Stomach (tissue), 9 donors: ENCODE results near the gene NEDD4. TPM values are rescaled to one million over a fixed set of nuclear protein-coding genes. Genes with fewer than 3 reads are reported as not detected.
"Not testable (repeated sequence)": the region's sequence is repeated elsewhere in the genome, so short reads cannot be mapped to it uniquely, and the experiment has no call there.

Experiments used
- DNase-seq, 2 donors: peaks; one replicate each; pipeline versions ENCODE4 v3.0.0 to v3.0.0-alpha.2; 2013 to 2019
- H3K27ac ChIP-seq, 5 donors: fragments of 200-600 bp in 4 of 5; sonication (generic) in 4 of 5; one replicate each; pipeline ENCODE4 v1.5.1; 2013 to 2019; ENCODE audit warnings: mild to moderate bottlenecking in 1 of 5, moderate library complexity in 1 of 5
- H3K27me3 ChIP-seq, 3 donors: fragments of 200-600 bp; sonication (generic); one replicate each; pipeline ENCODE4 v1.5.1; 2017 to 2019; ENCODE audit warnings: mixed run types in 1 of 3
- H3K36me3 ChIP-seq, 4 donors: fragments of 200-600 bp; sonication (generic); 1 replicate in 3 of 4; 2 replicates in 1 of 4; pipeline ENCODE4 v1.5.1; 2016 to 2019
- H3K4me1 ChIP-seq, 4 donors: fragments of 200-600 bp; sonication (generic); one replicate each; pipeline ENCODE4 v1.5.1; 2016 to 2019
- H3K4me3 ChIP-seq, 4 donors: fragments of 200-600 bp; sonication (generic) in 3 of 4; one replicate each; pipeline ENCODE4 v1.5.1; 2016 to 2019; ENCODE audit warnings: mild to moderate bottlenecking in 1 of 4
- H3K9me3 ChIP-seq, 4 donors: fragments of 200-600 bp; sonication (generic); one replicate each; pipeline ENCODE4 v1.5.1; 2016 to 2019
- CTCF ChIP-seq, 7 experiments: fragments of 450-650 bp in 4 of 7; fragments of 200-600 bp in 3 of 7; sonication (generic) in 3 of 7; IDR thresholded peaks; one replicate each; pipeline ENCODE4 v1.5.1; 2016 to 2019; ENCODE audit warnings: antibody characterized with exemption in 7 of 7, control low read depth in 2 of 7, mild to moderate bottlenecking in 1 of 7
- EP300 ChIP-seq: sonication (generic); formaldehyde crosslinking; IDR thresholded peaks from one replicate; pipeline ENCODE4 v1.6.1; 2017; ENCODE audit warnings: antibody characterized with exemption
- POLR2A ChIP-seq, 4 donors: fragments of 450-650 bp; IDR thresholded peaks; one replicate each; pipeline ENCODE4 v1.6.1; 2016; ENCODE audit warnings: antibody characterized with exemption in 4 of 4, control low read depth in 2 of 4, mild to moderate bottlenecking in 1 of 4, moderate library complexity in 1 of 4
- POLR2AphosphoS5 ChIP-seq, 3 donors: sonication (generic); formaldehyde crosslinking; IDR thresholded peaks; one replicate each; pipeline ENCODE4 v1.6.1; 2016; ENCODE audit warnings: antibody characterized with exemption in 3 of 3
- WGBS, 5 donors: extraction: QIAGEN DNeasy Blood & Tissue Kit in 3 of 5; methylation state at CpG; one replicate each; pipeline versions ENCODE4 v1.1.5 to v1.1.7; 2013 to 2018; 5-methylcytosine and 5-hydroxymethylcytosine counted together
- intact Hi-C: fragments of 100-400 bp; cut with DNase I; formaldehyde crosslinking; loops from one replicate; pipeline ENCODE4 v1.15.1; 2023; ENCODE audit warnings: low total_unique reads
- polyA plus RNA-seq, 3 donors: library from polyadenylated mRNA; stranded (reverse); fragments of 200-250 nt; gene quantifications; one replicate each; pipeline ENCODE4 v1.2.3, GENCODE V29; 2013
- total RNA-seq, 5 donors: library from RNA; depleted of rRNA; stranded (reverse); fragments of >200 nt; gene quantifications; one replicate each; pipeline versions ENCODE4 v1.1.0 to v1.2.3, GENCODE V29; 2014 to 2016
- donor health status: healthy with polysubstance abuse.
- donor health status: Bipolar disorder and iron deficiency.
- donor health status: healthy.

NEDD4 gene
- total and polyA plus RNA-seq, 8 donors = 2.9 to 40.8 (median 7.5) TPM

GRCh38 chr15:55873024-55873720, 120.2 kb downstream of the NEDD4 start:
- intact Hi-C loops = no loop called here
- DNase-seq = no peak
- H3K4me1 ChIP-seq = peaks cover 0 to 7% (median 0%) of the 10 kb centered on the region in 4 donors
- no peak overlapping the region for H3K4me3 ChIP-seq
- 45 to 57% (median 53%) methylated on average over 4 of the region's 4 CpGs for WGBS, 5 donors
- no peak for TF ChIP-seq POLR2A (IDR thresholded peaks at IDR 0.05)
- TF ChIP-seq POLR2AphosphoS5 (IDR thresholded peaks at IDR 0.05) = no peak
- no peak for TF ChIP-seq CTCF (IDR thresholded peaks at IDR 0.05)
- no peak for TF ChIP-seq EP300
- no peaks in the 10 kb centered on the region for H3K9me3 ChIP-seq
- H3K27me3 ChIP-seq = no peaks in the 10 kb centered on the region
- peaks cover 0 to 2% (median 0%) of the 10 kb centered on the region in 4 donors for H3K36me3 ChIP-seq
- no peak overlapping the region for H3K27ac ChIP-seq

GRCh38 chr15:55872471-55872870, 120.9 kb downstream of the NEDD4 start:
- DNase-seq = no peak

GRCh38 chr15:55869660-55870059, 123.8 kb downstream of the NEDD4 start:
- intact Hi-C loops = no loop called here
- peaks cover 0 to 7% (median 0%) of the 10 kb centered on the region in 4 donors for H3K4me1 ChIP-seq
- 63 to 77% (median 71%) methylated on average over 2 of the region's 2 CpGs for WGBS, 5 donors
- H3K4me3 ChIP-seq = no peak overlapping the region
- TF ChIP-seq CTCF (IDR thresholded peaks at IDR 0.05) (no peak), POLR2AphosphoS5 (IDR thresholded peaks at IDR 0.05) (no peak), POLR2A (IDR thresholded peaks at IDR 0.05) (no peak), EP300 (no peak)
- H3K27me3 ChIP-seq = no peaks in the 10 kb centered on the region
- no peak overlapping the region for H3K27ac ChIP-seq
- H3K9me3 ChIP-seq = no peaks in the 10 kb centered on the region
- peaks cover 0 to 3% (median 0%) of the 10 kb centered on the region in 4 donors for H3K36me3 ChIP-seq
- DNase-seq = no peak

More at GRCh38 chr15:55872471-55872870, 120.9 kb downstream of the NEDD4 start:
- Histone ChIP-seq H3K9me3 (no peaks in the 10 kb centered on the region), H3K27me3 (no peaks in the 10 kb centered on the region), H3K27ac (no peak overlapping the region), H3K36me3 (peaks cover 0 to 3% (median 0%) of the 10 kb centered on the region in 4 donors), H3K4me3 (no peak overlapping the region), H3K4me1 (peaks cover 0 to 7% (median 0%) of the 10 kb centered on the region in 4 donors)
- intact Hi-C loops = no loop called here
- TF ChIP-seq CTCF (IDR thresholded peaks at IDR 0.05) = no peak
- TF ChIP-seq POLR2A (IDR thresholded peaks at IDR 0.05) = no peak
- TF ChIP-seq POLR2AphosphoS5 (IDR thresholded peaks at IDR 0.05) = no peak
- TF ChIP-seq EP300 = no peak
- 65 to 83% (median 71%) methylated on average over 2 of the region's 2 CpGs for WGBS, 5 donors

GRCh38 chr15:55868707-55869106, 124.7 kb downstream of the NEDD4 start:
- no peak for TF ChIP-seq EP300
- TF ChIP-seq POLR2AphosphoS5 (IDR thresholded peaks at IDR 0.05) = no peak
- TF ChIP-seq CTCF (IDR thresholded peaks at IDR 0.05) = no peak
- TF ChIP-seq POLR2A (IDR thresholded peaks at IDR 0.05) = no peak
- H3K36me3 ChIP-seq = peaks cover 0 to 3% (median 0%) of the 10 kb centered on the region in 4 donors
- intact Hi-C loops = no loop called here
- no peak for DNase-seq
- no peak overlapping the region for H3K4me3 ChIP-seq
- 68 to 87% (median 83%) methylated on average over 3 of the region's 3 CpGs for WGBS, 5 donors
- H3K27me3 ChIP-seq = no peaks in the 10 kb centered on the region
- H3K9me3 ChIP-seq = no peaks in the 10 kb centered on the region
- peaks cover 0 to 7% (median 0%) of the 10 kb centered on the region in 4 donors for H3K4me1 ChIP-seq
- no peak overlapping the region for H3K27ac ChIP-seq

- H3K4me1 ChIP-seq, H3K27me3 ChIP-seq, DNase-seq, H3K36me3 ChIP-seq, intact Hi-C loops, H3K4me3 ChIP-seq, H3K27ac ChIP-seq, H3K9me3 ChIP-seq: not testable (repeated sequence)
- 95 to 99% (median 97%) methylated on average over 4 of the region's 4 CpGs for WGBS, 5 donors
These were observed 125.1 kb downstream of the NEDD4 start for GRCh38 chr15:55868291-55868690.
